Naive thymus-derived CD8-positive, alpha-beta T cell (primary cell): Measurements from ENCODE around the gene FRMD4B. TPM values are rescaled to one million over a fixed set of nuclear protein-coding genes. Genes with fewer than 3 reads are reported as not detected.
A peak's percentile ranks its signal among the peaks of the same experiment; 100 is the strongest.

Experiments used
- ATAC-seq, 2 donors: fragments of 150-1000 bp; cut with Tn5 transposase in 1 of 2; sonication (Bioruptor Pico), chemical (Tn5 transposase) in 1 of 2; 1 replicate in 1 of 2; 2 replicates in 1 of 2; pipeline ENCODE4 v1.10.0; 2021; ENCODE audit warnings: mild to moderate bottlenecking in 2 of 2, moderate library complexity in 2 of 2
- POLR2A ChIA-PET: fragments of 350-600 bp; sonication (Branson Sonifier 250); formaldehyde crosslinking; loops from one replicate; lab custom pipeline; 2021; ENCODE audit warnings: antibody characterized with exemption; lab: Charles Lee
- DNase-seq, 10 donors: peaks; one replicate each; pipeline versions ENCODE4 v3.0.0 to v3.0.0-alpha.2; 2020 to 2022
- H3K27ac Mint-ChIP-seq, 10 donors: one replicate each; pipeline ENCODE4 v1.8.0; 2020 to 2022; ENCODE audit warnings: mild to moderate bottlenecking in 10 of 10, mixed read lengths in 10 of 10, moderate library complexity in 4 of 10, inconsistent platforms in 1 of 10
- H3K27me3 Mint-ChIP-seq, 5 donors: one replicate each; pipeline ENCODE4 v1.8.0; 2021 to 2022; ENCODE audit warnings: mixed read lengths in 5 of 5
- H3K36me3 Mint-ChIP-seq, 3 donors: one replicate each; pipeline ENCODE4 v1.8.0; 2020 to 2022; ENCODE audit warnings: mixed read lengths in 3 of 3, mild to moderate bottlenecking in 2 of 3, inconsistent platforms in 1 of 3
- H3K4me1 Mint-ChIP-seq, 4 donors: one replicate each; pipeline ENCODE4 v1.8.0; 2021 to 2022; ENCODE audit warnings: mixed read lengths in 4 of 4
- H3K4me3 Mint-ChIP-seq, 10 donors: one replicate each; pipeline ENCODE4 v1.8.0; 2020 to 2022; ENCODE audit warnings: mild to moderate bottlenecking in 10 of 10, mixed read lengths in 10 of 10, moderate library complexity in 6 of 10, inconsistent platforms in 1 of 10
- H3K9me3 Mint-ChIP-seq, 9 donors: one replicate each; pipeline ENCODE4 v1.8.0; 2020 to 2022; ENCODE audit warnings: mixed read lengths in 9 of 9, mild to moderate bottlenecking in 3 of 9, inconsistent platforms in 1 of 9, moderate library complexity in 1 of 9
- polyA plus RNA-seq, 3 donors: library from polyadenylated mRNA; unstranded; fragments of 300-500 nt; fragmentation: Illumina TruSeq; gene quantifications; one replicate each; pipeline ENCODE4 v1.2.3, GENCODE V29; 2021
- total RNA-seq, 8 experiments: library from RNA in 2 of 8; stranded (reverse) in 2 of 8; gene quantifications; one replicate each; pipeline ENCODE4 v1.2.3 and lab custom pipeline; 2021 to 2026

The FRMD4B gene
- total and polyA plus RNA-seq, 5 experiments from 2014 or later = 0.15 to 0.39 (median 0.27) TPM

GRCh38 chr3:69197455-69197854 is 188.4 kb downstream of the FRMD4B start:
- peak overlapping the region in 1 of 10 donors; percentile 18 for H3K4me3 Mint-ChIP-seq
- no peaks in the 10 kb centered on the region for H3K9me3 Mint-ChIP-seq
- H3K27ac Mint-ChIP-seq = peak overlapping the region in 4 of 10 donors; percentile 32 to 75 (median 63)
- no peak for DNase-seq
- H3K4me1 Mint-ChIP-seq = peaks cover 9 to 36% (median 31%) of the 10 kb centered on the region in 4 donors
- ATAC-seq = no peak
- POLR2A ChIA-PET = no interaction called here
- no peaks in the 10 kb centered on the region for H3K36me3 Mint-ChIP-seq
- no peaks in the 10 kb centered on the region for H3K27me3 Mint-ChIP-seq

- Mint-ChIP-seq H3K4me3 (peak overlapping the region in 2 of 10 donors; percentile 18 to 49), H3K4me1 (peaks cover 9 to 36% (median 31%) of the 10 kb centered on the region in 4 donors), H3K27me3 (no peaks in the 10 kb centered on the region), H3K27ac (peak overlapping the region in 2 of 10 donors; percentile 32 to 70), H3K36me3 (no peaks in the 10 kb centered on the region), H3K9me3 (no peaks in the 10 kb centered on the region)
- DNase-seq (no peak), ATAC-seq (no peak)
- POLR2A ChIA-PET = no interaction called here
Measured at GRCh38 chr3:69196876-69197275, 189.0 kb downstream of the FRMD4B start.

GRCh38 chr3:69194431-69195165 is 191.3 kb downstream of the FRMD4B start:
- Mint-ChIP-seq H3K27me3 (no peaks in the 10 kb centered on the region), H3K9me3 (no peaks in the 10 kb centered on the region), H3K36me3 (no peaks in the 10 kb centered on the region), H3K27ac (no peak overlapping the region), H3K4me1 (peaks cover 9 to 28% (median 25%) of the 10 kb centered on the region in 4 donors), H3K4me3 (no peak overlapping the region)
- POLR2A ChIA-PET = no interaction called here
- no peak for DNase-seq
- ATAC-seq = no peak

GRCh38 chr3:69193749-69194148 is 192.1 kb downstream of the FRMD4B start:
- DNase-seq = no peak
- Mint-ChIP-seq H3K4me3 (peak overlapping the region in 1 of 10 donors; percentile 41), H3K36me3 (no peaks in the 10 kb centered on the region), H3K27me3 (no peaks in the 10 kb centered on the region), H3K4me1 (peaks cover 8 to 19% (median 17%) of the 10 kb centered on the region in 4 donors), H3K27ac (no peak overlapping the region), H3K9me3 (no peaks in the 10 kb centered on the region)
- POLR2A ChIA-PET = no interaction called here
- no peak for ATAC-seq

- H3K36me3 Mint-ChIP-seq = no peaks in the 10 kb centered on the region
- ATAC-seq (no peak), DNase-seq (no peak)
- no peak overlapping the region for H3K27ac Mint-ChIP-seq
- POLR2A ChIA-PET = no interaction called here
- H3K9me3 Mint-ChIP-seq = no peaks in the 10 kb centered on the region
- no peak overlapping the region for H3K4me3 Mint-ChIP-seq
- no peaks in the 10 kb centered on the region for H3K4me1 Mint-ChIP-seq
- no peaks in the 10 kb centered on the region for H3K27me3 Mint-ChIP-seq
Measured at GRCh38 chr3:69191516-69191915, 194.4 kb downstream of the FRMD4B start.

- POLR2A ChIA-PET = interaction anchor here (0.6 kb wide), 1 partner anchor 332 kb away, joined by 3 read pairs; no protein-coding TSS in a partner anchor
- Mint-ChIP-seq H3K4me3 (no peak overlapping the region), H3K4me1 (no peaks in the 10 kb centered on the region), H3K27me3 (no peaks in the 10 kb centered on the region), H3K27ac (no peak overlapping the region), H3K9me3 (no peaks in the 10 kb centered on the region), H3K36me3 (no peaks in the 10 kb centered on the region)
- DNase-seq (no peak), ATAC-seq (no peak)
Measured at GRCh38 chr3:69189487-69189886, 196.4 kb downstream of the FRMD4B start.

GRCh38 chr3:69186575-69187093 is 199.3 kb downstream of the FRMD4B start:
- Mint-ChIP-seq H3K27me3 (no peaks in the 10 kb centered on the region), H3K4me1 (no peaks in the 10 kb centered on the region), H3K36me3 (no peaks in the 10 kb centered on the region), H3K9me3 (no peaks in the 10 kb centered on the region), H3K27ac (no peak overlapping the region), H3K4me3 (no peak overlapping the region)
- POLR2A ChIA-PET = interaction anchor here (0.6 kb wide), 1 partner anchor 26 kb away, joined by 7 read pairs; no protein-coding TSS in a partner anchor
- ATAC-seq = no peak
- DNase-seq = no peak

GRCh38 chr3:69182588-69183316 is 203.1 kb downstream of the FRMD4B start:
- no peak for DNase-seq
- Mint-ChIP-seq H3K4me3 (no peak overlapping the region), H3K9me3 (no peaks in the 10 kb centered on the region), H3K27ac (peak overlapping the region in 1 of 10 donors; percentile 6), H3K27me3 (no peaks in the 10 kb centered on the region), H3K4me1 (peaks cover 0 to 3% (median 0%) of the 10 kb centered on the region in 4 donors), H3K36me3 (no peaks in the 10 kb centered on the region)
- no peak for ATAC-seq
- POLR2A ChIA-PET = interaction anchor here (0.7 kb wide), 1 partner anchor 94 kb away, joined by 7 read pairs; no protein-coding TSS in a partner anchor

- peaks cover 0 to 3% (median 0%) of the 10 kb centered on the region in 4 donors for H3K4me1 Mint-ChIP-seq
- H3K4me3 Mint-ChIP-seq = no peak overlapping the region
- H3K27ac Mint-ChIP-seq = no peak overlapping the region
- H3K36me3 Mint-ChIP-seq = no peaks in the 10 kb centered on the region
- POLR2A ChIA-PET = no interaction called here
- no peaks in the 10 kb centered on the region for H3K27me3 Mint-ChIP-seq
- no peaks in the 10 kb centered on the region for H3K9me3 Mint-ChIP-seq
- no peak for DNase-seq
- ATAC-seq = no peak
Measured at GRCh38 chr3:69181592-69182211, 204.2 kb downstream of the FRMD4B start.

- Mint-ChIP-seq H3K4me1 (peaks cover 0 to 3% (median 0%) of the 10 kb centered on the region in 4 donors), H3K27me3 (no peaks in the 10 kb centered on the region), H3K36me3 (no peaks in the 10 kb centered on the region), H3K27ac (peak overlapping the region in 1 of 10 donors; percentile 17), H3K9me3 (no peaks in the 10 kb centered on the region), H3K4me3 (no peak overlapping the region)
- no peak for ATAC-seq
- no peak for DNase-seq
- POLR2A ChIA-PET = no interaction called here
Measured at GRCh38 chr3:69180869-69181591, 204.9 kb downstream of the FRMD4B start.

- H3K27me3 Mint-ChIP-seq = no peaks in the 10 kb centered on the region
- no peak for DNase-seq
- H3K9me3 Mint-ChIP-seq = no peaks in the 10 kb centered on the region
- H3K4me1 Mint-ChIP-seq = peaks cover 0 to 3% (median 0%) of the 10 kb centered on the region in 4 donors
- ATAC-seq = no peak
- no peaks in the 10 kb centered on the region for H3K36me3 Mint-ChIP-seq
- H3K4me3 Mint-ChIP-seq = no peak overlapping the region
- no peak overlapping the region for H3K27ac Mint-ChIP-seq
- POLR2A ChIA-PET = no interaction called here
Measured at GRCh38 chr3:69179740-69180372, 206.0 kb downstream of the FRMD4B start.
